B cell (primary cell): ENCODE results near the gene ERI3.

Experiments
- CTCF ChIP-seq: fragments of 200-600 bp; IDR thresholded peaks from one replicate; pipeline ENCODE4 v1.8.0; 2022; ENCODE audit warnings: antibody characterized with exemption, mild to moderate bottlenecking
- EZH2 ChIP-seq: IDR thresholded peaks from 2 replicates; pipeline ENCODE4 v1.6.1; 2012; ENCODE audit warnings: borderline replicate concordance, low read depth, mild to moderate bottlenecking, moderate library complexity, low read length; ENCODE audit not compliant: insufficient read depth, poor library complexity, severe bottlenecking

- TF ChIP-seq CTCF (no peak), EZH2 (no peak)
These were observed 102.9 kb downstream of the ERI3 start for GRCh38 chr1:44251989-44252671.
